Measurements from ENCODE around the gene CLCN5.

Gene CLCN5

GRCh38 chrX:49934148-49934547 lies 11.8 kb downstream of the CLCN5 start:
- DNase-seq (ENCODE audit: low read depth), result no peak

- DNase-seq (ENCODE audit: low read depth), result no peak
Observed at GRCh38 chrX:49934729-49935128, 12.3 kb downstream of the CLCN5 start.

DNA sequence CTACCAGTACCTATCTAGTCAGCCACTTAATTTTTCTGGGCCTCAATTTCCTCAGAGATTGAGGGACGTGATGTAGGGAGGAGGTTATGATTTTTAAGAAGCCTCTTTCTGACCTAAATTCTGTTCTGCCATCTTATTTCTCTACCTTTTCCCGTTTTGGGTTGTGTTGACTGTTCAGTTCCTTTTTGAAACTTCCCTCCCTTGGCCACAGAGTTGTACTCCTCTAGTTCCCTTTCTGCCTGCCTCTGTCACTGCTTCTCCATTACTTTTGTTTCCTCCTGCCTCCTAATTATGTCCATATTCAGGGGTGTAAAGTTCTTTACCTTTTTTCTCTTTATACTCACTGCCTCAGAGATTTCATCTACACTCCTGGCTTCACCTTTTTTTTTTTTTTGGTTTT lies 25.4 kb downstream of the CLCN5 start:
- no peak for DNase-seq (ENCODE audit: low read depth)

DNA sequence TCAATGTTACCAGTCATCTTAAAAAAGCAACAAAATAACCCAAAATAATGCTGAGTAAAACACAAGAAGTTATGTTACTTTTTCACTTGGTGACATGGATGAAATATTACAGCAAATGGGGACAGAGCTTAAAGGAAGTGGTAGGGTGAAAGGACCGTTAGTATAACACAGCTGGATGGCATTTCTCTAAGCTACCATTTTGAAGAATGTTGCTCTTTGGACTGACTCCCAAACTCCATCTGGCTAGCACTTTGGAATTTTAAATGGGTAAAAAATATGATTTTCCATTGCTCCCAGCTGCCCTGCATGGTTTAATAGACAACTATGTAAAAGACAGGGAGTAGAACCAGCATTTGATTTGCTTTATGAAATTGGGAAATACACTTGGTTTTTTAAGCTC lies 27.6 kb downstream of the CLCN5 start:
- DNase-seq (ENCODE audit: low read depth), result no peak

- no peak for DNase-seq (ENCODE audit: low read depth)
Observed at GRCh38 chrX:49951524-49952193, 29.3 kb downstream of the CLCN5 start.

DNA sequence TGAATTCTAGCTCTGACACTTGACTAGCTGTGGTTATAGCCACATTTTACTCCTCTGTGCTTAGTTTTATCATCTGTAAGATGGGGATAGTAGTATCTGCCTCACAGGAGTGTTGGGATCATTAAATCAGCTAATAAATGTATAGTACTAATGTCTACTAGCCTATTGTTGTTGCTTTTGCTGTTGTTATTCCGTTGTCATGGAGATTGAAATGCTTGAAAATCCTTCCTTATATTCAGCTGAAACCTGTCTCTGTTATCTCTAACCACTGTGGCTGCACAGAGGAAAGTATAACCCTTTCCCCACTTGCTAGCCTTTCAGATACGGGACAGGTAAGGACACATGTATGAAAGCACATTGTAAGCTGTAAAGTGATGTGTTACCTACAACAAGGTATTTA lies 33.9 kb downstream of the CLCN5 start:
- DNase-seq (ENCODE audit: low read depth), result no peak

DNA sequence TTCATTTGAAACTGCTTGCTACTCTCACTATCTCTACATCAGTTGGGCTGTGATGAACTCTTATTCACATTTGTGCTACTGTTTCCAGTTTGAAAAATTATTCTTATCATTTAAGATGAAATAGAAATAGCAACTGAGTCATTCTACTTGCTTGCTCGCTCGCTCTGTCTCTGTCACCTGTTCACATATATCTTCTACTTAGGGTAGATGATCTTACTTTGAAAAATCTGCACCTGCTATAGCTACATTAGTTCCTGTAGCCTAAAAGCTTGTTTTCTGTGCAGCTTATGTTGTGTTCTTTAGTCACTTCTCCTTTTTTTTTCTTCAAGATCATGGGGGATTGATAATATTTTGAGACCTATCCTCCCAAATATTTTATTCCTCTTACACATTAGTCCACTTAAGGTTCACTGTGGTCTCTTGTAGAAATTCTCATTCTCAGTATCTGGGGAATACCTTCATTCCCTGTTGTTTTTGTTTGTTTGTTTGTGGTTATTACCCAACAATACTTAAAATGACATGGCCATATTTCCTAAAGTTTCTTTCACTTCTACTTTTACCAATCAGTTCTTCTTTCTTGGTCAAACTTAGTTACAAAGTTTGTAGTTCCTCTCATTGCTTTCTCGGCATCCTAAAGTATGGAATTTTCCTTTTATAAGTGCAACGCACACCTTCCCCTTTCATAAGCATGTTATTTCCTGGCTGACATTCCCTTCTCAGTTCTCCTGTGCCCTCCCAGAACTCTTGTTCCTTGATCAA lies 36.5 kb downstream of the CLCN5 start:
- no peak for DNase-seq (ENCODE audit: low read depth)

- DNase-seq (ENCODE audit: low read depth), result no peak
Observed at GRCh38 chrX:49959602-49960001, 37.2 kb downstream of the CLCN5 start.

DNA sequence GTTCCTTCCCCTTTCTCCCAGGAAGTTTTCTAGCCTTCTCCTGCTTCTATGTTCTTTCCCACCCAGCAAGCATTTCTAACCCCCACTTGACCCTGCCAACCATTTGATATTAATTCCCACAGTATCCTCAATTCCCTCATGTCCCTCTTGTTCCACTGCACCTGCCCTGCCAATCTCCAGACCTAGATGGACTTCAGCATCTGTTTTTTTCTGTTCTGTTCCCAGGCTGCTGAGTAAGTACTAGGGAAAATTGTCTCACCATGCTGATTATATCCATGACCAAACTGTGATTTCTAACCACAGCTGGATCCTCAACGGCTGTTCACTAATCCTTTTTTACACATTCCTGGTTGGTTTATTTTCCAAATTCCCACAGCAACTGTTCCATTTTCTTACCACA lies 37.7 kb downstream of the CLCN5 start:
- no peak for DNase-seq (ENCODE audit: low read depth)

- DNase-seq (ENCODE audit: low read depth), result no peak
Observed at GRCh38 chrX:49970674-49971073, 48.3 kb downstream of the CLCN5 start.

- no peak for DNase-seq (ENCODE audit: low read depth)
Observed at GRCh38 chrX:49972328-49972860, 50.0 kb downstream of the CLCN5 start.

- no peak for DNase-seq (ENCODE audit: low read depth)
Observed at GRCh38 chrX:49976682-49977197, 54.3 kb downstream of the CLCN5 start.

GRCh38 chrX:49977319-49978090 lies 55.1 kb downstream of the CLCN5 start:
- DNase-seq (ENCODE audit: low read depth), result no peak

DNA sequence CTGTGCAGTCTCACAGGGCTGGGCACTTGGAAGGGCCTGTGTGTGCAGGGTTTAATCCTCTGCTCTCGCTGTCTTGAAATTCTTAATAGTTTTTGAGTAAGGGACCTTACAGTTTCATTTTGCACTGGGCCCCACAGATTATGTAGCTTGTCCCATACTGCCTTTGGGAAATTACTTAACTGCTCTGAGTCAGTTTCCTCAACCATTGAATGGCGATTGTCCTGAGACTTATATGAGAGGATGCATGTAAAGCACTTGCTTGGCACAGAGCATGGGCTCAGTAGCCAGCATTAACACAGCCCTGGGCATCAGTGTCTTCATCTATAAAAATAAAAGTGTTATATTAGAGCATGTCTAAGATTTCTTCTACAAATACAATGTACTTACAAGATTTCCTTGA lies 55.8 kb downstream of the CLCN5 start:
- DNase-seq (ENCODE audit: low read depth), result no peak

- no peak for DNase-seq (ENCODE audit: low read depth)
Observed at GRCh38 chrX:49986058-49986457, 63.7 kb downstream of the CLCN5 start.

DNA sequence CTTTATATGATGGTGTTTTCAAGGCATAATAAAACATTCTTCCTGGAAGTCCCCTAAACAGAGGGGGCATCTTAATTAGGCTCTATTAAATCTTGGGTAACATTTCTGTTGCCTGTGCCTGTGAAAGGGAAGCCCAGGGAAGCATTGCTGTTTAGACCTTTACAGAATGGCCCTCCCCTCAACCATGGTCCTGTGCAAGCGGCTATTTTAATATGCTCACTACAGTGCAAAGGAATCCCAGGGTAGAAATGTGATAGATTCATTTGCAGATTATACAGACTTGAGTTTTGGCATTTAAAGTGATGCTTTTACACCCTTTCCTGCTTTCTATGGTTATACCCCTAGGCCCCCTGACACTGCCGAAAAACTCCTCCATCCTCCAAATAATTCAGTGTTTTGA lies 65.3 kb downstream of the CLCN5 start:
- DNase-seq (ENCODE audit: low read depth), result no peak

- no peak for DNase-seq (ENCODE audit: low read depth)
Observed at GRCh38 chrX:49988143-49988542, 65.7 kb downstream of the CLCN5 start.

DNA sequence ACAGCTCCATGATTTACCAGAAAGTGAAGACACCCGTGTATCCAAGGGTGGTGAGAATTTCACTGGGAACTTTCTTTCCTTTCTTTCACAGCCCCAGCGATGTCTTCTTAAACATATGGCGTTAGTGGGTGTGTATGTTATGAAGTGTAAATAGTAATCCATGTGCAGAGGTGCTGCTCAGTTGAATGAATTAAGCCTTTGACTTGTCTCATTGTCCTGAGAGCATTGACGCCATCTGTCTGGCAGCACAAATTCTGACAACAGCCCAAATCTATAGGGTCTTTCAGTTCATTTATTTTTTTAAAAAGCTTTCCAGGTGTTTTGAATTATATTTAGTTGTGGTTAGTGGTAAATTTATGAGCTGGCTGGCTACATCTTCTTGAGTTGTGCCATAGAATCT lies 69.4 kb downstream of the CLCN5 start:
- no peak for DNase-seq (ENCODE audit: low read depth)

DNA sequence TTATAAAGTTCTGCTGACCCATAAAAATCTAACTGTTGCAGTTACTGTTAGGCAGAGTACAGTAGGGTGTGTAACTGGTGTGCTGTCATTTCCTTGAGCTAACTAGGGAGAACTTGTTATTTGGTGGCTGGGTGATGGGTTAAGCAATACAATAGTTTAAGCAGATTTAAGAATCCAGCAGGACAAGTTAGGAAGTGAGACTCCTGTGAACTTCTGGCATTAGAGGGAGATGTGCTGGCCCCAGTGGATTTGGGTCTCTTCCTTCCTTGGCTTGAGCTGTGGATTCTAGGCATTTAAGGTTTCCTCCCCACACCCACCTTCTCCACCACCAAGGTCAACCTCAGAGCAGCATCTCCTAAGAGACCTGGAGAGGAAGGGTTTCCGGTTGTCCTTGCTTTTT lies 70.5 kb downstream of the CLCN5 start:
- no peak for DNase-seq (ENCODE audit: low read depth)

- no peak for DNase-seq (ENCODE audit: low read depth)
Observed at GRCh38 chrX:49993661-49994060, 71.3 kb downstream of the CLCN5 start.

DNA sequence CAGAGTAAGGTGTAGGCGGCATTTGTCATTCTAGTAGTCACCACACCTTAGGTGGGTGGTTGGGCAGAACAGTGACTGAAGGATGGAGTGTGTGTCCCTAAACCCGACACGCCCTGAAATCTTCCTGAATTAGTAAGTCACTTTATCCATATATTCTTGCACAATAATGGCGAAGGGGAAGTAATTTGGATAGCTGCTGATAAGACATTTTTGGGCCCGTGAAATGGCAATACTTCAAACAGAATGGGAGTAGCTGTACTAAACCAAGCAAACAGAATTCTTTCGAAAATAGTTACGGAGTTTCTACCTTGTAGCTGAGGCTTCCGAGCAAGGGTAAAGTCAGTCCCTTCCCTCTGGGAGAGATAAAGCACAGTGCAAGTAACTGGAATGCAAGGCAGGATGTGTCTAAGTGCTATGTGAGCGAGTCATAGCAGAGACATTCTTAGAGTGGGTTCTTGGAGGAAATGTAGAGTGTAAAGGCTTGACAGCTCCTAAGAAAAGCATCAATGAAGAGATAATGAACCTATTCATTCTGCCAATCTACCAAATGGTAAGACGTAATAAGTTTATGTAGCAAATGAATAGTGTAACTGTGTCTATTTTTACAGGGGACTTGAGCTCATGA lies 72.8 kb downstream of the CLCN5 start:
- DNase-seq (ENCODE audit: low read depth), result no peak

- DNase-seq (ENCODE audit: low read depth), result no peak
Observed at GRCh38 chrX:49995795-49996455, 73.5 kb downstream of the CLCN5 start.

Data from stimulated activated CD8-positive, alpha-beta memory T cell treated with anti-CD3 and anti-CD28 coated beads, Interleukin-12 subunit alpha, Interleukin-12 subunit beta, amount 100 ng/mL, for 1 hour (primary cell).